GM21381 (cell line): ENCODE data around the gene C1QBP.
"Not testable (repeated sequence)": the region's sequence is repeated elsewhere in the genome, so short reads cannot be mapped to it uniquely, and the experiment has no call there.

Experiments
- ATAC-seq: cut with Tn5 transposase; IDR thresholded peaks from one replicate; pipeline ENCODE4 v1.9.1; 2021; ENCODE audit warnings: mild to moderate bottlenecking, moderate library complexity; ENCODE audit not compliant: unreplicated experiment

The C1QBP gene

DNA sequence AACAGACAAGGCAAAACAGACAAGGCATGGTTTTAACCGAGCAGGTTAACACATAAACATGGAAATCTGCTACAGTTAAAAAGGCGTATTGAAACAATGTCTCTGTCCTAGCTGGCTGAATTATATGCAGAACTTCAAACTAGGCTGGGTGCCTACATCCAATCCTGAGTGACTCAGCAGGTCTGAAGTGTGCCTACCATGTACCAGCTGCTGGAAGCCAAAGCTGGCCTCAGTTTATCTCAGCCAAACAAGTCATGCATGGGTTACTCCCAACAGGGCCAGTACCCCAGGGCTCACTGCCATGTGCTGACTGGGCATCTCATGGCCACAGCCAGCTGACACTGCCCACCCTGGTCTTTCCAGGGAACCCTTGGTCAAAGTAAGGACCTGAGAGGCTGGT lies 4.0 kb downstream of the C1QBP start:
- no peak for ATAC-seq

DNA sequence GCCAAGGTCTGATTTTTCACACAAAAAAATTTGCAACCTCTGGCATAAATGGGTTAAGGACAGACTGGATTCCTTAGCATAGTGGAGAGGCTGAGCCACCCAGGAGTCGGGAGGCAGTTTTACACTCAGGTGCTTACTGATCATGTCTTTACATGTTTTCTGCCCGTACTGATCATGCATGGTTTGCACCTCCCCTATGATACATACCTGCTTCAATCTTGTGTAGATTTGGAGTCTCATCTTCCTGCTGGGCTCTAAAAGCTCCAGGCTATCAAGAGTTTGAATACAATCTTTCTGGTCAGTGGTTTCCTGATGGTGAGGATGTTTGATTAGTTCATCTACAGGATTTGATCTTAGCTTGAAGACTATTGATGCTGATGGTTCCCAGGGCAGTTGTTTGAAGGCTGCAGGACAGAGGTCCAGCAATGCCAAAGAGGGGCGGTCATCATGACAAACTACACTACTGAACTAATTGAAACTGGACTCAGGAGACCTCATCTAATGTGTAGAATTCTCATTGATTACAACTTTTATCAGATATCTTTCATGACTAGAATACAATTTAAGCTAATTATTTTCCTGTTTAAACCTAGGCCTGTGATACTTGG lies 6.9 kb downstream of the C1QBP start:
- no peak for ATAC-seq

DNA sequence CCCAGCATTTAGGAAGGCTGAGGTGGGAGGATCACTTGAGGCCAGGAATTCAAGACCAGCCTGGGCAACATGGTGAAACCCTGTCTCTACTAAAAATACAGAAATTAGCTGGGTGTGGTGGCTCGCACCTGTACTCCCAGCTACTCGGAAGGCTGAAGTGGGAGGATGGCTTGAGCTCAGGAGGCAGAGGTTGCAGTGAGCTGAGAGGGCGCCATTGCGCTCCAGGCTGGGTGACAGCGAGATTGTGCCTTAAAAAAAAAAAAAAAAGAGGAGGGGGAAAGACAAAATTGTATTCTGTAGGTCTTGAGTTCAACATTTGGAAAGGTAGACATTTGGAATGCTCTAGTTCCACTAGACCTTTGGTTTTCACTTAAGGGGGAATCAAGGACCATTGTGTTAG lies 7.7 kb downstream of the C1QBP start:
- ATAC-seq, result not testable (repeated sequence)

DNA sequence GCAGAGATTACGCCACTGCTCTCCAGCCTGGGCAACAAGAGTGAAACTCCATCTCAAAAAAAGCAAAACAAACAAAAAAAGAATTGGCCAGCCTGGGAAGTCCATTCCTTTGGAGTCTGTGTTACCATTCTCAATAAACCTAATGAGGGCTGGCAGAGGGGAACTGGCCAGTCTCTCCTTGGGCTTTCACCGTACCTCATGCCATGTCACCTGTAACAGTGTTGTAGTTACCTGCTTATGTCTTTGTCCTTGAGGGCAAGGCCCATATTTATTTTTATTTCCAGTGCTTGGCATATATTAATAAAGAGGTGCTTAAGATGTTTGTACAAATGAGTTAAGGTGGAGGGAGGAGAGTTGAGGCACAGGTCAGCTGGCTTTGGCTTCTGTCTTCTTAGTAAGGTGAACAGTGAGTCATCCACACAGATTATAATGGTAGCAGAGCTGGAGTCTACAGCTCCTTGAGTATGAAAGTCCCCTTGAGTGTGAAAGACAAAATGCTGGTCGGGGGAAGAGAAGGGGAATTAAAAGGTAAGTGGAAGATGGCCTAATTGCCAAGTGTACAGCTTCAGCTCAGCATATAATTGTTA lies 8.4 kb downstream of the C1QBP start:
- no peak for ATAC-seq

DNA sequence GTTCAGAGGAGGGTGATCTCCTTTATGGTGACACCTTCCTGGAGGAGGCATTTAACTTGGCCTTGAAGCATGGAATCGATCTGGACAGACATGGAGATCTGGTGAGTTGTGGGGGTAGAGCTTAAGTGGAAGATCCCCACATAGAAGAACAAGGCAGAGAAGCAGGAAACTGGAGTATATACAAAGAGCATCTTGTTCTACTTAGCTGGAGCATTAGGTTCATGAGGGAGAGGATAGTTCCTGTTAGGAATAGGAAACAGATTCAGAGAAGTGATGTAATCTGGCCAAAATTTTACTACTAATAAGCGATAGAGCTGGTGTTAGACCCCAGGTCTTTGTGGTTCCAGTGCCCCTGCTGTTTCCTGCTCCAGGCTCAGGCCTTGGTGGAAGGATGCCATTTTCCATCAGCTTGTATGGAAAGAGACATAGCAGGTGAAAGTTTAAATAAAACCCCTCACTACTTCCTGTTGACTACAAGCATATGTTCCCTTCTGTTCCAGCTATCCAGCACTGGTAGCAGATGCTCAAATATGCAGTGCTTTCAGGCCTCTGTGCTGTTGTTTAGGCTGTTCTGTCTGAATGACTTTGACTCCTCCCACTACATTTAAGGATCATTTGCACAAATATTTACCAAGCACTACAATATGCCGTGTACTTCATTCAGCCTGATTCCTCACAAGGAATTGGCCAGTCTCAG lies 9.6 kb downstream of the C1QBP start:
- ATAC-seq, result no peak

DNA sequence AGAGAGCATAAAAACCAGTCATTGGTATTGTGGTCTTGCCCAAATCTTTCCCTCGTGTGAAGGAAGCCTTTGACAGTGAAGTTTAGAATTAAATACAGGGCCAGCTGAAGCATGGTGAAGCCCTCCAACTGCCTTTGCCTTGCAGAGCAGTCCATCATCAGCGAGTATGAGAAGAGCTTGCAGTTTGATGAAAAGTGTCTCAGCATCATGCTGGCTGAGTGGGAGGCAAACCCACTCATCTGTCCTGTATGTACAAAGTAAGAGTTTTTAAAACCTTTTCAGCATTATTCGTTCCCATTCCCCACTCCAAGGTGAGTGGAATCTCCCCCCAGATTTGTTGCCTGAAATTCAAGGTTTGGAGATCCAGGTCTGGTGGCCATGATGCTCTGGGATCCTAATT lies 13.1 kb downstream of the C1QBP start:
- no peak for ATAC-seq

DNA sequence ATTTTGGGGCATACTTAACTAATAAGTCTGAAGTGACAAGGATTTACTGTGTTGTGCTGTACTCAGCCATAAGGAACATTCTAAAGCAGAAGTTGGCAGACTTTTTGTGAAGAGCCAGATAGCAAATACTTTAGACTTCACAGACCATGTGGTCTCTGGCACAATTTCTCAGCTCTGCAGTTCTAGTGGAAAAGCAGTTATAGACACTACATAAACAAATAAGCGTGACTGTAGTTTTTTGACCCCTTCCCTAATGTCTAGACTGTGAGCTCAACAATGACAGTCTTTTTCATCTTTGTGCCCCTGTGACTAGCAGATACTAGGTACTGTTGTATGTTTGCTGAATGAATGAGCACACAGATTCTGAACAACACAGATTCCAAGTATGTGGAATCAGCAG lies 14.0 kb downstream of the C1QBP start:
- no peak for ATAC-seq

DNA sequence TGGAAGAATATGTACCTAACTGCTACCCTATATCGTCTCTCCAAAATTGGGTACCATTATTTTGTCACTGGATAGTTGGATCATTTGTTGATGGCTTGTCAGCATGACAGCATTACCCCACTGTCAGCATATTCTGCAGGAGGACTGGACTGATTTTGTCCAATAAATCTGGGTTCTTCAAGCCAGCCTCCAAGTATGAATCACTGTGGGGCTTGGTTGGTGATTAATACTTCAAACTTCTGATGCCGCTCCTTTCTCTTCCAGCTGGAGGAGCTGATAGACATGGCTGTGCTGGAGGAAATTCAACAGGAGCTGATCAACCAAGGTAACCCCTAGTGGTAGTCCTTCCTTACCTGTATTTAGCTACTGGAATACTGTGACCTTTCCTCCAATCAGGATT lies 16.4 kb downstream of the C1QBP start:
- no peak for ATAC-seq

DNA sequence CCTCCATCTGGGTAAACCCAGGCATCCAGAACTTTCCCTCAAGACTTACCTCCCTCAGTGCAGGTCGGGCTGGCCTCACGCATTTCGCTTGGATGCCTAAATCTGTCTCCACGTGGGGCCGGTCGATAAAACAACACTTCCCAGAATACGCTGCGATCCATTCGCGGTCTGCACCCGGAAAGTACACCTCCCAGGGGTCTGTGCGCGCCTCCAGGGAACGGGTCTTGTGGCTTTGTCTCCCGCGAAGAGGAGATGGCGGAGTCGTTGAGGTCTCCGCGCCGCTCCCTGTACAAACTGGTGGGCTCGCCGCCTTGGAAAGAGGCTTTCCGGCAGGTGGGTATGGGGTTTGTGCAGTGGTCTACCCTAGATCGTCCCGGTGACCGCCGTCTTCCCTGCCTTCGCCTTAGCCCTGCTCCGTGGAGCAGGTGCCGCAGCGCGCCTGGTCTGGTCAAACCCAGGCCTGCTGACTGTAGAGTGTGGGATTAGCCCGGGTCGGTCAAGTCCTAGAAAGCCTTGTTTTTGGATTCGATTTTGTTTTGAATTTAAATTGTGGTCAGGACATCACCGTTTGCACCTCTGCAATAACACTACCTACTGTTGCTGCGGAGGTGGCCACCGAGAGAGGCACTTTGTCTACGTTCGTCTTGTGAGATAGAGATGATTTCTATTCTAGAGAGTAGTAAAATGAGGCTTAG lies 18.8 kb downstream of the C1QBP start, which contains the start of gene RPAIN:
TSS of gene RPAIN (plus strand) at position 224 of the 695 bp plus-strand sequence. CDS start at position 253, 29 bp downstream.
- peak; percentile 54 for ATAC-seq

DNA sequence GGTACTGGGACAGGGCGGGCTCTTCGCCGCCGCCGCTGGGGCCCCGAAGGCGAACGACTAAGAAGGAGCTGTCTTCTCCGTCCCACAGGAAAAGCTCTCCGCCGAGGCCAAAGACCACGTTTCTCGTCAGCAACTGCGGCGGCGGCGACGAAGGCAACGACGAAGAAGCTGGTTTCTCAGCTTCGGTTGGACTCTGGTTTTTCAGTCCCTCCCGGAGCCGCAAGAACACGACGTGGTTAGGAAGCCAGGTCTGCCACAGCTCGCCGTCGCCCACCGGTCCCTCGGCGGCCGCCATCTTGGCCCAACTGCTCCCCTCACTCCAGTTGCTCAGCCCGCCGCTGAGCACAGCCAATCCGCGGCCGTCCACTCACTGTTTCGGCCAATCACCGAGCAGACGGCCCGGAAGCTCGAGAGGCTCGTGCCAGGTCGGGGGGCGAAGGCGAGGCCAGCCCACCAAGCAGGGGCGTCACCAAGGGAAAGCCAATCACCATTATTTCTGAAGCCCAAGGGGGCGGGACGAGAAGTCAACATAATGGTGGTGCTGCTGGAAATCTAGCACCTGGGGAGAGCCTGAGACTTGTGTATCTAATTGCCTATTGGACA lies 19.5 kb downstream of the C1QBP start, which contains the start of gene NUP88:
TSS of gene NUP88 (minus strand) at position 307 of the 603 bp plus-strand sequence. CDS start at position 295, 12 bp downstream.
- peak; percentile 79 for ATAC-seq

DNA sequence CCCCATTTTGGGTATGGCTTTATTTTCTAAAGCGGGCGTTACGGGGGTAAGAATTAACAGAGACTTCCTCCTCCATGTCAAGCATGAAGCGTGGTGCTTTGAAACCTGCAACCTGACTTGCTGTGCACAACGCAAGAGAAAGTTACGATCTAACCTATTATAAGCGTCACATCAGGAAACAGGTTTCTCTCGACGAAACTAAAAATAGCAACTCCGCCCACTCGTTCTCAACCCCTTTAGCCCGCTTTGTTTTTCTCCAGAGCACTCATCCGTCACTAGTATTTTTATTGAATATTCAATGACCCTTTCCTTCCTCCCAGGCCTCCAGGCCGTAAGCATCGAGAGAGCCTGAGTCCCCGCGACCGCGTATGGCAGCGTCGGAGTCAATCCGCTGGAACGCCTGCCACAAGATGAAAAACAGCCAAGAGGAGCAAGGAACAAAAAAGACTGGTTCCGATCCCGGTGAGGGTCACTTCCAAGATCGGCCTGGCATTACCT lies 20.0 kb downstream of the C1QBP start:
- ATAC-seq, result peak; percentile 31

DNA sequence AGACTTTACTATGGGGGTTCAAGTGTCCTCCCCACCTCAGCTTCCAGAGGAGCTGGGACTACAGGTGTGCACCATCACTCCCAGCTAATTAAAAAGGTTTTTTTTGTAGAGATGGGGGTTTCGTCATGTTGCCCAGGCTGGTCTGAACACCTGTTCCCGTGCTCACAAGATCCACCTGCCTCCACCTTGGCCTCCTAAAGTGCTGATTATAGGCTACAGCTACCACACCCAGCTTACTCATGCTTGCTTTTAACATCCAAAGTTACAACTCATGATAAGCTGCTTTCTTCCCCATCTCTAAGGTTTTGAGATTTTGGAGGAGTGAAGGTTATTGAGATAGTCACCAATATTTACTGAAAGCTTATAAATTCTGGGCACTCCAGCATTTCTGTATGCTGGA lies 22.1 kb downstream of the C1QBP start:
- ATAC-seq, result no peak

DNA sequence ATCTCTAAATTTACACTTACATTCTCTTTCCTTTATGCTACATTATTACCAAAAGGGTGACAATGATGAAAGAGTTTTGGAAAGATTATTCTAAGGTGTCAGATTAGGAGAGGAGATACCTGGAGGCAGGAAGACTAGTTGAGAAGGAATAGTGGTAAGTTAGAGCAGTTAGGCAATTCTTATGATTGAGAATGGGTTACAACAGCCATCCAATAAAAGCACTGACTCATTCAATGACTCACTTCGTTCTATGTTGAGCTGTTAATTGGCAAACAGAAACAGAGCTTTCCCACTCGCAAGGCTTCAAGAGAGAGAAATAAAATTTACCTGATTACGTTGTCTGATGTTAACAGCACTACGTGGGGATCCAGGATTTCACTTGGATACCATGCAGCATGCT lies 25.3 kb downstream of the C1QBP start:
- ATAC-seq, result no peak

DNA sequence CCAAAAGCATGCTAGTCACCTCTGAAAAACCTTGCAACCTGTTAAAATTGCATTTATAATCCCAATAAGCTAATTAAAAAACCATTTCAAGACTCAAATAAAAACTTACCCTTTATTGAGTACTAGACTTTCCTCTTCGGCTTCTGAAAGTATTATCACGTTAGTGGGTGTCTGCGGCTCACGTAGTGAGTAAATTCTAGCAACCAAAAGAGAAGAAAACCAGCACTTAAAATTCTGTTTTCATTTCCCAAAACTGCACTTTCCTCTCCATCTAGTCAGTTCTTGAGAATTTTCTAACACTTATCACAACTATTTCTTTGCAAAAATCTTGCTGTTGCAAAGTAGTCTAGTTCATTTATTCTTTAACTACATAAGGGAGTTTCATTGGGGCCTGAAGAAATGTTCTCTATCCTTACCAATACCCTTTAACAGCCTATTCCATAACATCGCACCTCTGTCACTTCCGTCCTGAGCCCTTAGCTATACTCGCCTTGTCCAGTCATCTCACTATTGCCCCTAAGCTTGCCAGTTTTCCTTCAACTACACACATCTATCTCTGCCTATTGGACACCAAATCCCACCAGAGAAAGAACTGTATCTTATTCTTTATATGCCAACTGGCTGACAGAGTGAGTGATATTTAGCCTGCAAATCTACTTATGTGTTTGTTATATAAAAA lies 28.2 kb downstream of the C1QBP start:
- ATAC-seq, result no peak

DNA sequence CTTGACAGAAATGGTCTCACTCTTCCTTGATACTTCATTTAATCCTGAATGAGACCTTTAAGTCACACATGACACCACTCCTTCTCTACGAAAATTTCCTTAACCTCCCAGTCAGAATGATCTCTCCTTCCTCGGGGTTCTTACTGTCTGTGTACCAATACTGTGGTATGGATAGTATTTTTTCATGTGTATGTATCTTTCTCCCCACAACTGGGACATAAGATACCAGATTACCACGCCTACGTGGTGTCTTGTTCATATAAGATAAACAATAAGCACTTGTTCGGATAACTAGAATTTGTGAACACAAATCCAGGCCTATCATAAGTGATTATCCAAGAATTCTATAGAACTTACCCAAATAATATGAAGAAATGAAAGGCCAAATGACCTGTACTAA lies 30.8 kb downstream of the C1QBP start:
- ATAC-seq, result no peak

DNA sequence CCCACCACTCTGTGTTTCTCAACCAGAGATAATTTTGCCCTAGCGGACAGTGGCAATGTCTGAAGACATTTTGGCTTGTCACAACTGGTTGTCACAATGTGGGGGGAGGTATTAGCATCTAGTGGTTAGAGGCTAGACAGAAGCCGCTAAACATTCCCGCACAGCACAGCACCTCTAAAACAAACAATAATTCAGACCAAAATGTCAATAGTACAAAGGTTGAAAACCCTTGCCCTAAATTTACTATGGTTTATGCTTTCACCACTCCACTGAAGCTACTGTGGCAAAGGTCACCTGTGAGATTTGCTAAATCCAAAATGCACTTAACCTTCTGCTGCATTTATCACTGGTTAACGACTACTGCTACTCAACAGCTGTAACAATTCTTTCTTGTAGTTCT lies 33.6 kb downstream of the C1QBP start:
- ATAC-seq, result no peak

DNA sequence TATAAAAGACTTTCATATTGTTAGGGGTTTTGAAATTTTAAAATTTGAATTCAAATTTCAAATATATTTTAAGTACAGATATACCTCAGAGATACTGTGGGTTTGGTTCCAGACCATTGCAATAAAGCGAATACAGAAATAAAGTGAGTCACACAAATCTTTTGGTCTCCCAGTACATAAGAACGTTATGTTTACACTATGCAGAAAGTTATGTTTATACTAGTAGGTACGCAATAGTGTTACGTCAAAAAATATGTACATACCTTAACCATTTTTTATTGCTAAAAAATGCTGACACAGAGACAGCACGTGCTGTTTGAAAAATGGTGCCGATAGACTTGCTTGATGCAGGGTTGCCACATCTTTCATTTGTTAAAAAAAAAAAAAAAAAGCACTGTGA lies 39.2 kb downstream of the C1QBP start:
- no peak for ATAC-seq

DNA sequence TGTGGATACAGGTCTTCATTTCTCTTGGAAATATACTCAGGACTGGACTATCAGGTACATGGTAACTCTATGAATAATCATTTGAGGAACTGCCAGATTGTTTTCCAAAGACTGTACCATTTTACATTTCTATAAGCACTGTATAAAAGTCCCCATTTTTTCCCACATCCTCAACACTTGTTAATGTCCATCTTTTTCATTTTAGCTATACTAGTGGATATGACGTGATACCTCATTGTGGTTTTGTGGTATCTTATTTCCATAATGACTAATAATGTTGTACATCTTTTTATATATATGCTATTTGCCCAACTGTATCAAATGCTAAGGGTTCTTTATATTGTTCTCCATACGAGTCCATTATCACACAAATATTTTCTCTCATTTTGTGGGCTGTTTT lies 42.3 kb downstream of the C1QBP start:
- no peak for ATAC-seq

DNA sequence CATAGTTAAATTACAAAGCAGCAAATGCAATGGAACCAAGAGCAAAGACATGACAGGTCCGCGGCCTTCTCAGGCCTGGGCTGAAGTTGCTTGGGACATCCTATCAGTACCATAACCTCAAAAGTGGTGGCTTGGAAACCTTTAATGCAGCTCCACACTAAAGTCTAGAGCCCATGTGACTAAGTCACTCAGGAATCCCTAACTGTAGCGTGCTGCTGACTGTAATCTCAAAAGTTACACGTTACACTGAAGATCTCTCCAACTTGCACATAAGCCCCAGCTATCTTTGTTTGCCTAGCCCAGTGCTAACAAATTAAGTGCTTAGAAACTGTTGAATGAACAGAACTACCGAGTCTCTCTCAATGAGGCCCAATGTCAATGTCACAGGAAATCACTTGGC lies 47.3 kb downstream of the C1QBP start:
- no peak for ATAC-seq
